Liver (tissue), 3 donors: ENCODE data around the gene GCNT3.

Experiments used
- ATF3 ChIP-seq: IDR thresholded peaks from 2 replicates; pipeline ENCODE4 v1.6.1; 2016; ENCODE audit warnings: antibody characterized with exemption
- CTCF ChIP-seq: fragments of 150-350 bp; IDR thresholded peaks from 2 replicates; pipeline ENCODE4 v1.5.1; 2017; ENCODE audit warnings: improper control_type of control experiment, low read depth, low read length; ENCODE audit not compliant: missing input control
- ZBTB33 ChIP-seq: IDR thresholded peaks from 2 replicates; pipeline ENCODE4 v1.6.1; 2016; ENCODE audit warnings: antibody characterized with exemption
- donor health status: healthy.
- donor health status: healthy.

- no peak for TF ChIP-seq ZBTB33
- no peak for TF ChIP-seq CTCF
- TF ChIP-seq ATF3 = no peak
Measured at GRCh38 chr15:59614153-59614552, 2.6 kb downstream of the GCNT3 start.
